Measurements from ENCODE around the gene STAG3.
"Not testable (repeated sequence)": the region's sequence is repeated elsewhere in the genome, so short reads cannot be mapped to it uniquely, and the experiment has no call there.

The STAG3 gene

DNA sequence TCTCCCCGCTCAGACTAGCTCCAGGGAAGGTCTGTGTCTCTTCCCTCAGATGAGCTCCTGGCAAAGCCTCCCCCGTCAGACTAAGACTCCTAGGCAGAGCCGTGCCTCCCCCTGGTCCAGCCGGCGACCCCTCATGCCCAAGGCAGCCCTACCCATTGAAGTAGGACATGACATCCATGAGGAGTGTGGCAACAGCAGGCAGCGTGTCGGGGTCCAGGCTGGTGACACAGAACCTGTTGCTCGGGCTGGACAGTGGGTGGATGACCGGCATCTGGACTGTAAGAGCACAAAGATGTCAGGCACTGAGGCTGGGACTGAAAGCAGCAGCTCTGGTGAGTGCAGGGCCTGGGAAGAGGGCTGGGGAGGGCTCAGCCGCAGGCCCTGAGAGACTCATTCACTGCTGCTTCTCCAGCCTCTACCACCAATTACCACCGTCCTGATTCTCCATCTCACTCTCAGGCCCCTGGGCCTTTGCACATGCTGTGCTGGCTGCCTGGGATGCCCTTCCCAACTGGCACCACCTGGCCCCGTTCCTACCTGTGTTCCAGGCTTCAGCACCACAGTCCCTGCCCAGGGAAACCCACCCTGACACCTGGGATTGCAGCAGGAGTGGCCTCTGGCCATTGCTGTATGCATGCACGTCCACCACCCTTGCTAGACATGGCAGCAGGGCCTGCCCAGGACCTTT, 44.9 kb downstream of the STAG3 start:
- H3K9me3 Mint-ChIP-seq, result no peaks in the 10 kb centered on the region
- no peaks in the 10 kb centered on the region for H3K27me3 Mint-ChIP-seq
- H3K4me1 Mint-ChIP-seq, result peaks cover 63% of the 10 kb centered on the region
- peak overlapping the region; percentile 97 for H3K27ac Mint-ChIP-seq
- peaks cover 29% of the 10 kb centered on the region for H3K36me3 Mint-ChIP-seq (ENCODE audit: low read depth)
- DNase-seq (no peak), ATAC-seq (no peak)
- H3K4me3 Mint-ChIP-seq, result peak overlapping the region; percentile 88

DNA sequence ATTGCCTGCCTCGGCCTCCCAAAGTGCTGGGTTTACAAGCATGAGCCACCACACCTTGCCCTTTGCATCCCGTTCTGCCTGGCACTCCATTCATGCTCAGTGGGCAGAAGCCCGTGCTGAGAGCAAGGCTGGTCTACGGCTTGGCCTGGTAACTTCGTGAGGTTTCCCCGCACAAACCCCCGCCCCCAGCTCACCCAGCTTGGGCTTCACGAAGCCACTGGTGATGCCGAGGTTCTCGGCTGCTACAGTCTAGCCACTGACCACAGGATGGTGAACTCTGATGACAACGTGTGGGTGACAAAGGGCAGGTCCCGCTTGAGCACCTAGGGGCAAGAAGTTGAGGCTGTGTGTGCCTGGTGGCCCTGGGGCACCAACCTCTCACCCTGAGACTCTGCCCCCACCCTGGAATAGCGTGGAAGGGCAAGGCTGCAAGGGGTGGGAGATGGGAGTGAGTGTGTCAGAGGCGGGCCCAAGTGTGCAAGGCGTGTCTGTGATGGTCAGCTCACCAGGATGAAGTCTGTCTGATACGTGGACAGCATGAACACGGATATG, 45.7 kb downstream of the STAG3 start:
- H3K9me3 Mint-ChIP-seq, ATAC-seq, H3K27me3 Mint-ChIP-seq: not testable (repeated sequence)
- Mint-ChIP-seq H3K36me3 (ENCODE audit: low read depth) (peaks cover 29% of the 10 kb centered on the region), H3K4me1 (peaks cover 63% of the 10 kb centered on the region), H3K4me3 (peak overlapping the region; percentile 88), H3K27ac (peak overlapping the region; percentile 97)
- peak; percentile 41 for DNase-seq

DNA sequence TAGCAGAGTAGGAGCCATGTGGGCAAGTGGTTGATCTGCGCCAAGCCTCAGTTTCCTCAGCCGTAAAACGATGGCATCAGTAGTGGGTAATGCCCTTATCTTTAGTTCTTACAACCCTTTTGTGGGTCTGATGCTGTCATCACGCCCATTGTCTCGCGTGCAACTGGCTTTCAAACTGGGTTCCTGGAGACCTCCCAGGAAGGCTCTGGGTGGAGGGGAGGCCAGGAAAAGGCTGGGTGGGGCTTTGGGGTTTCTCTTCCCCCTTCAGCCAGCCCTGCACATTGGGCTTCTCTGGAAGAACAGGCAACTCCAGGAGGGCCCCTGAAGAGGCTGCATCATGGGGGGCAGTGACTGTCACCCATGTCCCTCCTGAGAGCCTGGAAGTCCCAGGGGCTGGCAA, 47.2 kb downstream of the STAG3 start:
- not testable (repeated sequence) for ATAC-seq, DNase-seq, H3K9me3 Mint-ChIP-seq, H3K27me3 Mint-ChIP-seq
- Mint-ChIP-seq H3K36me3 (ENCODE audit: low read depth) (peaks cover 26% of the 10 kb centered on the region), H3K4me1 (peaks cover 53% of the 10 kb centered on the region), H3K4me3 (peak overlapping the region; percentile 88), H3K27ac (peak overlapping the region; percentile 97)

DNA sequence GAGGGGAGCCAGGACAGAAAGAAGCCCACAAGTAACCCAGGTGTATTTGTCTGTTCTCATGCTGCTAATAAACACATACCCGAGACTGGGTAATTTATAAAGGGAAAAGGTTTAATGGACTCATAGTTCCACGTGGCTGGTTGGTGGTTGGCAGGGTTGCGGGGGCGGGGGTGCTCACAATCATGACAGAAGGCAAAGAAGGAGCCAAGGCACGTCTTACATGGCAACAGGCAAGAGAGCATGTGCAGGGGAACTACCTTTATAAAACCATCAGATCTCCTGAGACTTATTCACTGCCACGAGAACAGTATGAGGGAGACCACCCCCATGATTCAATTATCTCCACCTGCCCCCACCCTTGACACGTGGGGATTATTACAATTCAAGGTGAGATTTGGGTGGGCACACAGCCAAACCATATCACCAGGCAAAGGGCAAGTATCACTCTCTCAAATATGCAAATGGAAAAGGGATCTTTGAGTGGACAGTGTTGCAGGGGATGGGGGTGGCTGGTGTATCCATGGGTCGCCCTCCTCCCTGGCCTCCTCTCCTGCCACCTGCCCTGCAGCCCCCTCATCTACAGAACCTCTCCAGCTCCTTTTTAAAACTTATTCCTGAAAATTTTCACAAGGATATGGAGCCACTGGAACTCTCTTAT, 57.1 kb downstream of the STAG3 start:
- not testable (repeated sequence) for H3K4me3 Mint-ChIP-seq, H3K27me3 Mint-ChIP-seq, H3K9me3 Mint-ChIP-seq
- DNase-seq, result peak; percentile 72
- H3K36me3 Mint-ChIP-seq (ENCODE audit: low read depth), result peaks cover 39% of the 10 kb centered on the region
- peak overlapping the region; percentile 11 for H3K27ac Mint-ChIP-seq
- peaks cover 37% of the 10 kb centered on the region for H3K4me1 Mint-ChIP-seq
- ATAC-seq, result peak; percentile 18

DNA sequence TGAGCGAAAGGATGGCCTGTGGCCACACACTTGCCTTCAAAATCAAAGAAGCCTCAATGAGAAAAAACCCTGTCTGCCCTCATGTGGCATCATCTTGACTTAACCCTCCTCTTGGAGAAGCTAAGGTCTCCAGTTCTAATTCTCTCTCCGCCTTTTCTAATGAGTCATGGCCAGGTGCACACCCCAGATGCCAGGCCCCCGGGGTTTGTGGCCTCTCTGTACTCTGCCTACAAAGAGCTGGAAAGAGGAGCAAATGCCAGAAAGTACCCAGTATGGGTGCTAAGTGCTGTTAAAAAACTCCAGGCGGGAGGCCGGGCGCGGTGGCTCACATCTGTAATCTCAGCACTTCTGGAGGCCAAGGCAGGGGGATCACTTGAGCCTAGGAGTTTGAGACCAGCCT, 62.3 kb downstream of the STAG3 start:
- not testable (repeated sequence) for H3K27ac Mint-ChIP-seq, H3K27me3 Mint-ChIP-seq, DNase-seq, H3K4me3 Mint-ChIP-seq, H3K9me3 Mint-ChIP-seq
- ATAC-seq, result peak; percentile 25
- H3K4me1 Mint-ChIP-seq, result peaks cover 42% of the 10 kb centered on the region
- peaks cover 11% of the 10 kb centered on the region for H3K36me3 Mint-ChIP-seq (ENCODE audit: low read depth)

DNA sequence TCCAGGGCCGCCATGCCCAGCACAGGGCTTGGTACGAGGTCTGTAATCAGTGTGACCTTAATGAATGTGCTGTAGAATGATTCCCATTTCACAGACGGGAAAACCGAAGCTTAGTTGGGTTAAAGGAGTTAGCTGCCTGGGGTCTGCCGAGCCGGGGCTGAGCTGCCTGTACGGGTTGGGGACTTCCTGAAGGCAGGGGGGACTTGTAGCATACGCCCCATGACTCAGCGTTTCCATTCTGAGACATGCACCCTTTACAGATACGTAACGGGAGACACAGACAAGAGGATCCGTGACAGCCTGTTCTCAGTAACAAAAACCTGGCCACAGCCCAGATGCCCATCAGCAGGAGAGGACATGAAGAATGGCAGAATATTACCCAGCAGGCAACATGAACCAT, 65.7 kb downstream of the STAG3 start:
- peak overlapping the region; percentile 94 for H3K27ac Mint-ChIP-seq
- peaks cover 45% of the 10 kb centered on the region for H3K4me1 Mint-ChIP-seq

DNA sequence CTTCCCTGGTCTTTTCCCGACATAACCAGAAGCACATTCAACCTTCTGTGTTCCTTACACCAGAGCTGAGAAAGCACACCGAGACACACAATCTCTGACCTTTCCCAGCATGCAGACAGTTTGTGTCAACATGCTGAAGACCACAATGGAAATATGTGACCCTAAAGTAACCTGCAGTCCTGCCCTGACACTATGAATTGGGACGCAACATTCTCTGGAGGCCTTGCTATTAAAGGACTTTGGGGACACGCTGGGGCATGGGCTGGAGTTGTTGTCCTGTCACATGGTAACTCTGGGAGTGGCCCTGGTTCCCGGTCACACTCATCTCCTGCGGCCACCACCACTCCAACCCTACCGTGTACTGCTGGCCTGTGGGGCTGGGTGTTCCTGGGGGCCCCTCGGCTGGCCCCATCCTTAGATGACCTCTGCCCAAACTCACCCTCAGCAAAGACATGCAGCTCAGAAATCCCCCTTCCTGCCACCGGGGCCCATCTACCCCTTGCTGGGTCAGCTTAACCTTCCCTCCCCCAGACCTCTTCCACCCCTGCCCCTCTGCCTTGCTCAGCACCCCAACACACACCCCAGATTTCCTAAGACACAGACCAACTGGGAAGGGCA, 67.4 kb downstream of the STAG3 start:
- not testable (repeated sequence) for ATAC-seq; H3K4me3 Mint-ChIP-seq; H3K9me3 Mint-ChIP-seq; H3K36me3 Mint-ChIP-seq (ENCODE audit: low read depth); H3K27me3 Mint-ChIP-seq; DNase-seq
- H3K4me1 Mint-ChIP-seq, result peaks cover 38% of the 10 kb centered on the region
- H3K27ac Mint-ChIP-seq, result peak overlapping the region; percentile 37

More for the DNA sequence above, 65.7 kb downstream of the STAG3 start:
- DNase-seq (peak; percentile 75), ATAC-seq (peak; percentile 94)
- not testable (repeated sequence) for H3K27me3 Mint-ChIP-seq; H3K9me3 Mint-ChIP-seq; H3K36me3 Mint-ChIP-seq (ENCODE audit: low read depth)
- H3K4me3 Mint-ChIP-seq, result peak overlapping the region; percentile 62

DNA sequence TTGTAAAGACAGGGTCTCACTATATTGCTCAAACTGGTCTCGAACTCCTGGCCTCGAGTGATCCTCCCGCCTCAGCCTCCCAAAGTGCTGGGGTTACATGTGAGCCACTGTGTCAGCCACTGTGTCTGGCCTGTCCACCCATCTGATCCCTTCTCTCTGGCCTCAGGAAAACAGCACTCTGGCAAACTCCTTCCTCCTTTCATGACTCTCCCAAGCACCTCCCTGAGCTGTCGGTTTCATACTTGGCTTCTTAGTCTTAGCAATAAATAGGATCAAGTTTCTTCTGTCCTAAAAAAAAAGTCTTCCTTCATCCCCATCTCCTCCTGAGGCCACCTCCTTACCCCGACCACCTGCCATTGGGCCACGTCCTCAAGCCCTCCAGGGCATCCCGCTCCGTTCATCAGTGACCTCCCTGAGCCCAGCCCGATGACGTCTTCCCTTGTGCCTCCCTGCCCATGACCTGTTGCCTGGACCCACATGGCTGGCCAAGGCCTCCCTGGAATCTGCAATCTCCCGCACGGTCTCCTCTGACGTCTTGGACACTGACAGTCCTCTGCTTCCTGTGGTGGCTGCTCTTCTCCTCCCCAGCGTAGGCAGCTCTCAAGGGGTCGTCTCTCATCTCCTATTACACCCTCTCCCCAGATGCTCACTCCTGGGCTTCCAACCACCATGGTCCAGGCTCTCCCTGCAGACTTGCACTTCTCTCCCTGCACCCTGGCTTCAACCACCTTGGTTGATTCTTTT, 68.6 kb downstream of the STAG3 start:
- H3K9me3 Mint-ChIP-seq; H3K36me3 Mint-ChIP-seq (ENCODE audit: low read depth); H3K4me3 Mint-ChIP-seq; DNase-seq; H3K27ac Mint-ChIP-seq; H3K27me3 Mint-ChIP-seq; ATAC-seq: not testable (repeated sequence)
- peaks cover 35% of the 10 kb centered on the region for H3K4me1 Mint-ChIP-seq

DNA sequence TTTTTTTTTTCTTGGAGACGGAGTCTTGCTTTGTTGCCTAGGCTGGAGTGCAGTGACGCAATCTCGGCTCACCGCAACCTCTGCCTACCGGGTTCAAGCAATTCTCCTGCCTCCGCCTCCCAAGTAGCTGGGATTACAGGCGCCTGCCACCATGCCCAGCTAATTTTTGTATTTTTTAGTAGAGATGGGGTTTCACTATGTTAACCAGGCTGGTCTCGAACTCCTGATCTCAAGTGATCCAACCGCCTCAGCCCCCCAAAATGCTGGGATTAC, 69.1 kb downstream of the STAG3 start:
- peaks cover 35% of the 10 kb centered on the region for H3K4me1 Mint-ChIP-seq
- H3K9me3 Mint-ChIP-seq; H3K36me3 Mint-ChIP-seq (ENCODE audit: low read depth); DNase-seq; H3K4me3 Mint-ChIP-seq; H3K27me3 Mint-ChIP-seq; ATAC-seq; H3K27ac Mint-ChIP-seq: not testable (repeated sequence)

DNA sequence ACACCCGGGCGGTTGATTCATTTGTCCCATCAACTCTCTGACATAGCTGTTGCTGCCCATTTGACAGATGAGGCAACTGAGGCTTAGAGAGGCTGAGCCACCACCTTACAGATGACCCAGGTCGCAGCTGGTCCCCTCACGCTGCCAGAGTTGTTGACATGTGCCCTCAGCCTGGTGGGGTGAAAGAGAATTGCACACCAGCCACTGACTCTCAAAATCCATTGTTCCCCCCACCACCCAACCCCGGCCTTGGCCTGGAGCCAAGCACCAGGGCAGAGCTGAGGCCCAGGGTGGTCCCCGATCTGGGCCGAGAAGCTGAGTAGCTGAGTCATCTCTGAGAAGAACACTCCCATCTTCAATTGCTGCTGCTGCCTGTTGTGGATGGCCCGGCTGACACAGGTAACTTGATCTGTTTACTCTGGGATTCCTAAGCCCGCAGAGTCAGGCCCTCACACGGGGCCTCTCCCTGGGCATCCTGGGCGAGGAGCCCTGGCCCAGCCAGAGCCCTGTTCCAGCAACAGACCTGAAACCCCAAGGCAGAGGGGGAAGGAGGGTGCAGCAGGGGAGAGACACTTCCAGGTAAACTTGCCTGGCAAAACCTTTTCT, 69.5 kb downstream of the STAG3 start:
- DNase-seq (peak; percentile 38), ATAC-seq (no peak)
- Mint-ChIP-seq H3K9me3 (no peaks in the 10 kb centered on the region), H3K4me1 (peaks cover 35% of the 10 kb centered on the region), H3K27ac (no peak overlapping the region), H3K27me3 (no peaks in the 10 kb centered on the region), H3K4me3 (no peak overlapping the region), H3K36me3 (ENCODE audit: low read depth) (no peaks in the 10 kb centered on the region)

DNA sequence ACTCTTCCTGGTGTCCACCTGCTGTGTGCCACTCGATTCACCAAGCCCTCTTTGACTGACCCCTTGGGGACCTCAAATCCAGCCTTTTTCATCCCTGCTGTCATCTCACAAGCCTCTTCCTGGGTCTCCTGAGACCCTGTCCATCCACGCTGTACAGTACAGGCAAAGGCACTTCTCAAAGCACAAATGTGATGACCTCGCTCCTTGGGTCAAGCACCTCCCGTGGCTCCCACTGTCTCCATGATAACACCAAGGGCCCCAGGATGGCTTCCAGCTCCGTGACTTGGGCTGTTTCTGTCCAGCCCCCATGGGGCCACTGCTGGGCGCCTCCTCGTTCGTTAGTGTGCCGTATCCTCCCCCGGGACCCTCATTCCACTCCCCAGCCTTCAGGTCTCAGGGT, 70.8 kb downstream of the STAG3 start:
- Mint-ChIP-seq H3K4me1 (peaks cover 23% of the 10 kb centered on the region), H3K27me3 (no peaks in the 10 kb centered on the region), H3K9me3 (no peaks in the 10 kb centered on the region), H3K27ac (no peak overlapping the region), H3K4me3 (no peak overlapping the region), H3K36me3 (ENCODE audit: low read depth) (no peaks in the 10 kb centered on the region)
- DNase-seq (no peak), ATAC-seq (no peak)

DNA sequence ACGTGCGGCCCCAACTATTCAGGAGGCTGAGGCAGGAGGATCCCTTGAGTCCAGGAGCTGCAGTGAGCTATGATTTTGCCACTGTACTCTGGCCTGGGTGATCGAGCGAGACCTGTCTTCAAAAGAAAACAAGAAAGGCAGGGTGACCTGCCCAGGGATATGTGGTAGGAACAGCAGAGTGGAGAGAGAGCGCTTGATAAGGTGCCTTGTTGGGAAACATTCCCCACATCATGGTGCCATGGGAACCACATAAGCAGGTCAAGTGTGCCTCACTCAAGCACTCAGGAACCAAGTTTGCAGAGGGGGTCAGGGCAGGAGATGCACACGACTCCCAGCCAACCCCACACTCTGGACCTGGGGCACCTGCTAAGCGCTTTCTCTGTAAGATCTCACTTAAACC, 79.3 kb downstream of the STAG3 start:
- no peaks in the 10 kb centered on the region for H3K4me1 Mint-ChIP-seq
- H3K27ac Mint-ChIP-seq, result no peak overlapping the region
- H3K27me3 Mint-ChIP-seq, result no peaks in the 10 kb centered on the region
- ATAC-seq, result no peak
- no peak for DNase-seq
- H3K36me3 Mint-ChIP-seq (ENCODE audit: low read depth), result no peaks in the 10 kb centered on the region
- no peak overlapping the region for H3K4me3 Mint-ChIP-seq
- H3K9me3 Mint-ChIP-seq, result no peaks in the 10 kb centered on the region

DNA sequence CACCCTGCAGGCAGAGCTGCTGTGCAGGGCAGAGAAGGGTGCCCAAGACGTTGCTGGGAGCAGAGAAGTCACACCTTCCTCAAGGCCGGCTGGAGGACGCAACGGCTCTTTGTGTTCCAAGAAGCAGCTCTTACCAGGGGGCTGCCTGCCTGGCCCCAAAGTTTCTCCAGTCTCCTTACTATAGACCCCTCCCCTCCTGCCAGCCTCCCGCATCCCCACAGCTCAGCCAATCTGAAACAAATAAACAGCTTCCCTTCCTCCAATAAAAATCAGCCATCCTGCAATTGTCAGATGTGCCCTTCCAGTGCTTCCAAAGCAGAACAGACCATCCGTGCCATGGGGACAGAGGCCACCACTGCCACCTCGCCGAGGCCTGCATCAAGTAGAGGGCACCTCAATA, 82.3 kb downstream of the STAG3 start:
- not testable (repeated sequence) for DNase-seq; H3K27me3 Mint-ChIP-seq; H3K36me3 Mint-ChIP-seq (ENCODE audit: low read depth); H3K9me3 Mint-ChIP-seq; ATAC-seq; H3K27ac Mint-ChIP-seq; H3K4me1 Mint-ChIP-seq; H3K4me3 Mint-ChIP-seq

DNA sequence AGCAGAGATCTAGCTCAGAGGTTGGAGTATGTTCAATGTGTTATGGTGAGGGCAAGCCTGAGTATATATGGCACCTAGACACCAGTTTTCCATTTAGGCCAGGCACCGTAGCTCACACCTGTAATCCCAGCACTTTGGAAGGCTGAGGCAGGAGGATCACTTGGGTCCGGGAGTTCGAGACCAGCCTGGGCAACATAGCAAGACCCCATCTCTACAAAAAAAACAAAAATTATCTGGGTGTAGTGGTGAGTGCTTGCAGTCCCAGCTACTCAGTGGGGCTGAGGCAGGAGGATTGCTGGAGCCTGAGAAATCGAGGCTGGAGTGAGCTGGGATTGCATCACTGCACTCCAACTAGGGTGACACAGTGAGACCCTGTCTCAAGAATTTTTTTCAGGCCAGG, 85.2 kb downstream of the STAG3 start:
- not testable (repeated sequence) for ATAC-seq; H3K4me1 Mint-ChIP-seq; DNase-seq; H3K36me3 Mint-ChIP-seq (ENCODE audit: low read depth); H3K27ac Mint-ChIP-seq; H3K27me3 Mint-ChIP-seq; H3K4me3 Mint-ChIP-seq; H3K9me3 Mint-ChIP-seq
